NK-92 (cell line): ENCODE data around the gene NID1.

Experiments used
- DNase-seq: peaks from one replicate; lab custom pipeline; 2025; ENCODE audit not compliant: unreplicated experiment; lab: John Stamatoyannopoulos, UW

The NID1 gene

DNA sequence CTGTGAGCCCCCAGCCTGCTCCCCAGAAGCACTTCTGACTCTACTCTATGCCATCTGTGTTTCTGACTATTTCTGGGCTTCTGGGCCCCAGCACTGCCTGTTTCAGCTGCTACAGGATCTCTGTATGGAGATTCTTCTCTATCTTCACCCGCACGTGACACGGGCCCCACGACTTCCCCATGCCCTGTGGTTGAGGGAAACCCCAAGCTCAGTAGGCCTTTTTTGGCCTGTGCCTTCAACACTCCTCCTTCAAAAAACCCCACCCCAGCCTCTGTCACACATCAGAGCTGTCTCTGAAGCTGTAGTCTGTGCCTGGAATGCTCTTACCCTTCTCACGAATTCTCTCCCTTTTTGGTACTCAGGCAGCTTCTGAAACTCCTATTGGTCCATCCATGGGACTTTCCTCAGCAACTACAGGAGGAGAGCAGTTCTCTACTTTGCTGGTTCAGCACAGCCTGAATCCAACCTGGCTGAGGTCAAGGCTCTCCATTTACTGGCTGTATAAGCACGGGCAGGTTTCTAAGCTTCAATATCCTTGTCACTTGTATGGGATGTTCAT is 2.0 kb upstream of the NID1 start:
- no peak for DNase-seq

GRCh38 chr1:236066054-236066453 is 1.2 kb upstream of the NID1 start:
- DNase-seq = no peak

GRCh38 chr1:236065509-236066005 is 667 bp upstream of the NID1 start:
- no peak for DNase-seq

DNA sequence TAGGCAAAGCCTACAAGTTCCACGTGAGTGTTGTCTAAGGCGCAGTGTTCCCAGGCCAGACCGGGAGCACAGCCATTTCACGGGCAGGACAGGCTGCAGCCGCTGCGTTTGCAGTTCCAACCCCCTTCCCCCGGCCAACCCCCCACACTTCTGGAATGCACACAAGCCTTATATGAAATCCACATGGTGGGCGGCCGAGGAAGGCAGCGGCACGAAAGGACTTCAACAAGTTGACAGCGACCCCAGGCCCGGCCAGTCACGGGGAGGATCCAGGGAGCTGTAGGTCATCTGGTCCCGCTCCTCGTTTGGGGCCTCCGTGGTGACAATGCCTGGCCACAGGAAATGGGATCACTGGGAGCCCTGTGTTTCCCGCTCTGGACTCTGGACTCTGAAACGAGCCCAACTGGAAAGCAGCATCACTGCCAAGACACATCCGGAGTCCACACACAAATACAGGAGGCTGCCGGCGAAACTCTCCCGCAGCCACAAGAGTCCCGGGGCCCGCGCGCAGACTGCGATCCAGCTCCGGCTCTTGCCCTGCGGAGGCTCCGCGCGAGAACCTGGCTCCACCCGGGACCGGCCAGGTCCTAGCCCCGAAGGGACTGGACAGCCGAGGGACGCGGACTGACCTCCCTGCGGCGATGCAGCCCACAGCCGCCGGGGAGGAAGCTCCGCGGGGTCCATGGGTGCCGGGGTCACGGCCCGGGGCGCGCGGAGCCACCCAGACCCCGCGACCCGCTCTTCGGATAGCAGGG is 794 bp downstream of the NID1 start:
- DNase-seq = no peak

GRCh38 chr1:236063551-236063918 is 1.4 kb downstream of the NID1 start:
- DNase-seq = no peak

DNA sequence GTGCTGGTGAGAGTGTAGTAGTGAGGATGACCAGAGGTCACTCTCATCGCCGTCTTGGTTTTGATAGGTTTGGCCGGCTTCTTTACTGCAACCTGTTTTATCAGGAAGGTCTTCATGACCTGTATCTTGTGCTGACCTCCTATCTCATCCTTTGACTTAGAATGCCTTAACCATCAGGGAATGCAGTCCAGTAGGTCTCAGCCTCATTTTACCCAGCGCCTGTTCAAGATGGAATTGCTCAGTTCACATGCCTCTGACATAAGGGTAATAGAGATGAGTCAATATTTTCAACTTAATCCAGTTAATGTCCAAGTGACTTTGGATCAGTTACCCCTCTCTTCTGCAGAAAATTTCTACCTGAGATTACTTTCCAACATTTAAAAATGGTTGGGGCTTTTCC is 4.6 kb downstream of the NID1 start:
- DNase-seq = no peak

- DNase-seq = no peak
Observed at GRCh38 chr1:236059011-236059410, 5.9 kb downstream of the NID1 start.

DNA sequence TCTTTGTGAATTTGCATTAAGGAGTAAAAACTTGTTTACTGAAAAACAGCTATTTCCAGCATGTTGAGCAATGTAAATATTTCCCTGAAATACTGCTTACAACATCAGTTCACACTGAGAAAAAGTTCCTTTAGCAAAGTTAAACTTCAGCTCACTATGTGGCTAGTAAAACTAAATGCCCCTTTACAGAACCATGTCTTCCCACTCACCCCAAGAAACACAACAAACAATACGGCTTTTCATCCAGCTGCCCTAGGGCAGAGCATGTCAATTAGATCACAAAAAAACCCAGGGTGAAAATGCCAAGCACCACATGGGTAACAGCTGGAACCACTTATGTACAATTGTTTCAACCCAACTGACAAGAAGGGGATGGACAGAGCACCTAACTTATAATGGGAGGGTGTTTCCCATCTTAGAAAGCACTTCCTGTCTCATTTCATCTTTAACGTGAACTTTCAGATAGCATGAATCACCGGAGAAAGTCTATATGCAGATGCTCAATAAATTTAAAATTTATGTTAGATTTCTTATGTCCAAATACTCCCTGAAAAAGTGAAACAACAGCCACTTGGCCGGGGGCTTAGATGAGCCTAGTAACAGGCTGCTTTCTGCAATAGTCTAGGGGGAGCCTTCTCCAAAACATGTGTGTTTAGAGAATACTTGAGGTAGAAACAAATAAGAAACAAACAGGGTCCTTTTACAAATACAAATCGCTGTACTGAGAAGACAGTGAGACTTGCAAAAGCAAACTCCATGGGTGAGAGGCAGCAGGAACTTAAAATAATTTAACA is 6.6 kb downstream of the NID1 start:
- DNase-seq = no peak

DNA sequence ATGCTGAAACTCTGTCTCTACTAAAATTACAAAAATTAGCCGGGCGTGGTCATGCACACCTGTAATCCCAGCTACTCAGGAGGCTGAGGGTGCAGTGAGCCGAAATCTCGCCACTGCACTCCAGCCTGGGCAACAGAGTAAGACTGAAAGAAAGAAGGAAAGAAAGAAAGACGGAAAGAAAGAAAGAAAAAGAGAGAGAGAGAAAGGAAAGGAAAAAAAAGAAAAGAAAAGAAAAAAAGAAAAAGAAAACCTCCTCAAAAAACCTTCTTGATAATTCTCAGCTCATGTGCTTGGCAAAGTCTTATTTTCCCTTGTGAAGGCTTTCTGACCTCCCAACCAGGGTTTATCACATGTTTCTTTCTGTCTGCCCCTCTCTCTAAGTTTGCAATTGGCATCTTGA is 7.3 kb downstream of the NID1 start:
- DNase-seq = no peak

DNA sequence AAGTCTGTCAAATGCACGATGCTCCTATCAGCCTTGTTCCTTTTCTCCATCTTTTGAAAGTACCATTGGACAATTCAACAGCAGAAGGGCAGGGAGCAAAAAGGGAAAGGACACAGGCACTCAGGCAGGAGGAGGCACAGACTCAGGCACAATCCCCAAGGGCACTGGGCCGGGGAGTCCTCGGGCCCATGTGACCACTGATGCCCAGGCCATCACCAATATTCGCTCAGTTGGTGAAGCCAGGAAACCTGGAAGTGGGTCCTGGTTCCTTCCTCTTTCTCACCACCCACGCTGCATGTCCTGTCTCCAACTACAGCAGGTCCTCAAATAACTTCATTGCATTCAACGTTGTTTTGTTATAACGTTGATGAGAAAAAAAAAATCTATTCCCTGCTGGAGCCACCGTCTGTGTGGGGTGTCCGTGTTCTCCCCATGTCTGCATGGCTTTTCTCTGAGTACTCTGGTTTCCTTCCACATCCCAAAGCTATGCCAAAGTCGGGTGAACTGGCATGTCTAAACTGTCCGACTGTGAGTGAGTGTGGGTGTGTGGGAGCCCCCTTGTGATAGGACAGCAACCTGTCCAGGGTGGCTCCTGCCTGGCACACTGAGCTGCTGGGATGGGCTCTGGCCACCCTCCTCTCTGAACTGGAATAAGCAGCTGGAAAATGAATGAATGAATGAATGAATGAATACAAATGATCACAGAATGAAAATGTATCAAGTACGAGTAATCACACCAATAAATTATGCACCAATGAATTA is 12.5 kb downstream of the NID1 start:
- DNase-seq = no peak

DNA sequence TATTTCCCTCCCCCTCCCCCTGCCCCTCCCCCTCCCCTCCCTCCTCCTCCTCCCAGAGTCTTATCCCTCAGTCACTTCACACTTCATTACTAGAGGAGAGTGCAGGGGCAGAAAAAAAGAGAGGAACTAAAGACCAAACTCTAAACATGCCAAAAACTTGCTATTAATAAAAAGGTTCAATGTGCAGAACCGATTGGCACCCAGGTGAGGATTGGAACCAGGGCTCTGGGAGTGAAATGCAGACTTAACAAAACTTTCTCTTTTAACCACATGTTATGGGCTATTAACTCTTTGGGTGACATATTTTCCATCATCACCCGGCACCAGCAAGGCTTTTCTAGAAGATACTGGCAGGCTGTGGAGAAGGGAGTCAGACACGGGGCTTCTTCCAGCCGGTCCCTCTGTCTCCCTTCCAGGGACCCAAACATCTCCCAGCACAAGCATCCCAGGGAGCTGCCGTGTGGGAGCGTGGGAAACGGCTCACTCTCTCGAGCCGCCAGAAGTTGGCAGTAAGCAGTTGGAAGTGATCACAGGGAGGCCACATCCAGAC is 13.6 kb downstream of the NID1 start:
- no peak for DNase-seq

DNA sequence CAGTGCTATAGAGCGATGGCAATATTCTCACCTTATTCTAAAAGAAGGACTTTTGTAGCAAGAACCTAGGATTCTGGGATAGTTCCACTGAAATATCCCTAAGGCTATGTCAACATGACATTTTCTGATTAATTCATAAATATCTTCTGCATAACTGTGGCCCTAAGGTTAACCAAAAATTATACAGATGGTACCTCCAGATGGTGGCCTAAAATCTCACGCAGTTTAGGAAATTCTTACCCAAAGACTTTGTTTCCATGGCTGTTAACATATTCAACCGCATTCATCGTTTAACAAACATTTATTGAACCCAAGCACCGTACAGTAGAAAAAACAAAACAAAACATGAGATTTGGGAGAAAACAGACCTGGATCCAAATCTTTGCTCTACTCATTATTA is 19.1 kb downstream of the NID1 start:
- no peak for DNase-seq

- no peak for DNase-seq
Observed at GRCh38 chr1:236044341-236044740, 20.5 kb downstream of the NID1 start.

DNA sequence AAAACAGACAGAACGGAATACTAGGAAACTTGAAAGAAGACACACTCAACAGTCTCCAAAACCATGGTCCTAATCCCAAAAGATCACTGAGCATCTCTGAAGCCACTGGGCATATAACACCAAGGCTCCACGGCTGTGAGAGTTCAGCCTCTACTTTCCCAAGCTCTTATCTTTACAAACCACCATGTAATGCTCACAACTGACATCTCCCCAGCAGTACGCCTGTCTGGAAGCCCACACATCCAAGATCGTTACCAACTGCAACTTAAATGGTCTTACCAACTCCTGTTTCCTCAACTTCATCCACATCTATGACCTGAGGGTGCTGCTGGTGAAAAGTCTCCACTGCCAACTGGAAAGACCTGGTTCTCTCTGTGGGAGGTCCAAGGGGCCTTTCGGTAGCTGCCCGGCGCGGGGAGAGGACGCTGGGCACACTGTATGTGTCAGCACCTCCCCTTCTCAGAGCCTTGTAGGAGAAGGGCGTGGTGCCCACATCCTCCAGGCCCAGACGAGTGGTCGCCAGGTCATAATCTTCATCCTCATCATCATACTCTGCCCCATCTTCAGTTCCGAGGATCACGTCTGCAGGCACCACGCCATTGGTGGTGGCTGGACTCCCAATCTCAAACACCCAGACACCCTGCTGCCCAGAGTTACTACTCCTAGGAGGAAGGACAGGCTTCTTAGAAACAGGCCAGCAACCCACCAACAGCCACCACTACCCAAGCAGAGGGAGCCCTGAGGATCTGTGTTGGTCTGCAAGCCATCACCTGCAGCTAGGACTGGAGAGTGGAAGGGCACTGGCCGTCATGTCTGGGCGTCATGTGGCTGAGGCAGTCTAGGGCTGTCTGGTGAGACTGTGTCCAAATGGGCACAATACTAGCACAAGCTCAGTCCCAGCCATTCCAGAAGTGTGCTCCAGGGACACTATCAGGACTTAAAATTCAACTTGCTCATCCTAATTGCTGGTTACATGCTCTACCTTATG is 23.0 kb downstream of the NID1 start:
- no peak for DNase-seq

GRCh38 chr1:236039740-236040685 is 24.9 kb downstream of the NID1 start:
- DNase-seq = no peak

DNA sequence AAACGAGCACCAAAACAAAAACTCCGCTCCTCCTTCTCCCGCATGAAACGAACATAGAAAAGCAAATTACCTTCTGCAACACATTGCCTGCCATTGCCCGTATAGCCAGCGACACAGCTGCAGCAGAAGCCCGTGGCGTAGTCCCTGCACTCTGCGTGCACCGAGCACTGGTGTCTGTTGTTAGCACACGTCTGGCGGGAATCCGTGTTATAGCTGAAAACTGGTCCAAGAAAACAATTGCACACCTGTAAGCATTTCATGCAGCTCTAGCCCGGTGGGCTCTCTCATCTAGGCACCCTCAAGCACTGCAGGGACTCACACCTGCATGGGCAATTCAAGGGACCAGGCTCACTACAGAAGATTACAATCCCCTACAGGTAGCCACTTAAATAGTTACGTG is 26.9 kb downstream of the NID1 start:
- DNase-seq = no peak

DNA sequence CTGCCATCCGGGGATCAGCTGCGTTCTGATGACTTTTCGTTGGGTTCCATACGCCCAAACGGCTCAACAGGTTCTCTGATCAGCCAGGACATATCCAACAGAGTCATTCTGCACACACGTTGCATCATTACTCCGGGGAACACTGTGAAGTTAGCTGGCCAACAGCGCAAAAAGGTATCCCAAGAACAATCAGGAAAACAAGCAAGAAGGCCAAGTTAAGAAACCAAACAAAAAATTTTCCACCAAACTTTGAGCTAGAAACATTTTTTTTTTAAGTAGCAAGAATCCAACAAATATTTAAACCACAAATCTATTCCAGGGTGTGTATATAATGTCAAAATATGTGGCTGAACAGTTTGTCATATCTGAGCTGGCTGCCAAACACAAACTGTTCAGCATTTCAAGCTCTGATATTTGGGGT is 29.2 kb downstream of the NID1 start:
- no peak for DNase-seq

- no peak for DNase-seq
Observed at GRCh38 chr1:236033336-236033735, 31.6 kb downstream of the NID1 start.

DNA sequence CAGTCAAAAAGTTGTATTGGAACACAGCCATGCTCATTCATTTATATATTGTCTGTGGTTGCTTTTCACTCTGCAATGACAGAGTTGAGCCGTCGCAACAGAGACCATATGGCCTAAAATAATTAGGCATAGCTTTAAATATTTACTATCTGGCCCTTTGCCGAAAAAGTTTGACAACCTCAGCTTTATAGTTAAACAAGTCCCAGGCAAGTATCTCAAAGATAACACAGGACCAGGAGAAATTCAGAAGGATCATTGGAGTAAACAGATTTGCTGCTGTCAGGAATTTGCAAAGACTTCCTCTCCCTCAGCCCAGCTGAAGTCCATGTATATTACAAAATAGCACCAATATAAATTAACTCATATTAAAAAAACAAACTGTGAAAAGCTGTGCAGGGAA is 34.4 kb downstream of the NID1 start:
- DNase-seq = no peak
